GM12891 (cell line): ENCODE measurements around the gene NACC2.

Source experiments
- POLR2A ChIP-seq: IDR thresholded peaks from 2 replicates; pipeline ENCODE4 v1.6.1; 2011; ENCODE audit warnings: low read depth, low read length, control low read depth
- SPI1 ChIP-seq: IDR thresholded peaks from 2 replicates; pipeline ENCODE4 v1.6.1; 2011; ENCODE audit warnings: low read depth, low read length, control low read depth
- TAF1 ChIP-seq: IDR thresholded peaks from 2 replicates; pipeline ENCODE4 v1.6.1; 2011; ENCODE audit warnings: low read depth, low read length, control low read depth

DNA sequence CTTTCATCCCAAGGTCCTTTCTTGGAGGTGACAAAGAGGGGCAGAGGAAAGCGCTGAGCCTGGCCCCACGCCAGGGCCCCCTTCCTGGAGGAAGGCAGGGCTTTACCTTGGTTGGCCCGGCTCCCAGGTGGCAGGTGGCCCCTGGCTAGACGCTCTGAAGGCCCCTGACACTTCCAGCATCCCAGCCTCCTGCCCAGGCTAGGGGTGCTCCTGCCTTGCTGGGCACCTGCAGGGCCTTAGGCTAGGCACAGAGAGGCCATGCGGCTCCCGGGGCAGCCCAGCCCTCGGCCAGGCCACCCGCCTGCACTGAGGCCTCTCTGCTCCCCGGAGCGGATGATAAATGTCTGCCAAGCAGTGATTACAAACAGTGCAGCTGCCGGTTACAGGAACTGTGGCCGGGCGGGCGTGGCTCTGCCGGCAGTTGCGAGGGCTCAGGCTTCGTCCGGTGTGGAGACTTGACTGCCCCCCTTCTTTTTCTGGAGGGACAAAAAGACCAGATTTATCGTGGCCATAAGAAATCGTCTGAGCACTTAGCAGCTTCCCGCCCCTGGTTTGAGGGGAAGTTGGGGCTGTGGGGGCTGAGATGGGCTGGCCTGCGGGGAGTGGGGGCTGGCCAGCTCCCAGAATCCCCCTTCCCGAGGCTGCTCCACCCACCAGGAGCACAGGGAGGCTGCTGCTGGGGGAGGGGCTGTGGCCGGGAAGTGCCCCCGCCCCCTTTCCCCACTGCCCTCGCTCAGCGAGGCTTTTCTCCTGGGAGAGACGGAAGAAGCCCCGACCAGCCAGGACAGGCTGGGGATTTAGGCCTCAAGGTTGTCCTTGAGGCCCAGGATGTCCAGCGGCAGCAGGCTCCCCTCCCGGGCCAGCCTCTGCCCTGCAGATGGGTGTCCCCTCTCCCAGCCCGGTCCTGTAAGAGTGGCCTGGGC is 102.3 kb downstream of the NACC2 start:
- TF ChIP-seq POLR2A = no peak
- no peak for TF ChIP-seq TAF1
- no peak for TF ChIP-seq SPI1
